Measurements from ENCODE around the gene GBP2. TPM values are rescaled to one million over a fixed set of nuclear protein-coding genes. Genes with fewer than 3 reads are reported as not detected.

The GBP2 gene
- total and polyA plus RNA-seq, 2 of the 4 experiments (the other 2 are of a cell fraction) = 8.2 to 17.7 TPM

- H2AFZ ChIP-seq (replicated peaks; ENCODE audit: low read length, poor library complexity) = no peak overlapping the region
- 0 out of 2 replicates have a peak, but pooled peaks cover 1% of the 10 kb centered on the region for H3K27me3 ChIP-seq (ENCODE audit: control insufficient read depth, insufficient read depth, low read length)
- no peak overlapping the region for H2BK5ac ChIP-seq (ENCODE audit: low read depth, low read length, poor library complexity, severe bottlenecking)
- no peak overlapping the region for H4K8ac ChIP-seq (ENCODE audit: low read depth in 2 of 2, low read length in 2 of 2)
- no peak overlapping the region for H3K27ac ChIP-seq (ENCODE audit: insufficient read depth, low read length)
- H2BK120ac ChIP-seq (ENCODE audit: low read depth, low read length) = no peak overlapping the region
- no peak overlapping the region for H3K14ac ChIP-seq (replicated peaks; ENCODE audit: low read depth, low read length)
- H2BK20ac ChIP-seq (ENCODE audit: low read depth, low read length) = no peak overlapping the region
- H4K5ac ChIP-seq (ENCODE audit: low read depth, low read length) = no peak overlapping the region
- H2AK9ac ChIP-seq (replicated peaks; ENCODE audit: low read depth, low read length, poor library complexity) = no peak overlapping the region
- DNase-seq (peak; percentile 73), ATAC-seq (ENCODE audit: low read depth) (no peak)
- no peak overlapping the region for H3K4me3 ChIP-seq (ENCODE audit: insufficient read depth, low read depth, low read length)
- dilution Hi-C loops (cut with HindIII; ENCODE audit: low sequenced_read_pairs, unreplicated experiment) (no loop called here), intact Hi-C loops (cut with micrococcal nuclease) (no loop called here), in situ Hi-C loops (cut with MboI; ENCODE audit: low sequenced_read_pairs) (no loop called here)
- H3K4ac ChIP-seq (ENCODE audit: low read depth, low read length) = no peak overlapping the region
- H3K9ac ChIP-seq (ENCODE audit: low read depth, low read length) = no peak overlapping the region
- BruUV-seq (replicated peaks) = no TSS peak
- no peak overlapping the region for H2BK15ac ChIP-seq (ENCODE audit: low read depth, low read length)
- no peak overlapping the region for H3K4me2 ChIP-seq (ENCODE audit: low read depth, low read length)
- no peak overlapping the region for H3K23ac ChIP-seq (ENCODE audit: low read depth, low read length)
- H3K9me1 ChIP-seq (ENCODE audit: insufficient read depth, low read length) = no peaks in the 10 kb centered on the region
- no peak overlapping the region for H3K18ac ChIP-seq (ENCODE audit: low read depth, low read length)
- H4K20me1 ChIP-seq (ENCODE audit: insufficient read depth, low read length) = no peaks in the 10 kb centered on the region
- no peak overlapping the region for H2AK5ac ChIP-seq (ENCODE audit: low read depth, low read length)
- ChIA-PET POLR2A (ENCODE audit: unreplicated experiment) (no interaction called here), CTCF (interaction anchor here (3.2 kb wide), 1 partner anchor 17 kb away, joined by 11 read pairs; no protein-coding TSS in a partner anchor)
- H3K79me1 ChIP-seq (ENCODE audit: low read depth in 1 of 2, low read length in 2 of 2) = peaks cover 0 to 8% of the 10 kb centered on the region in 2 experiments; a peak in 1 of 4 replicates
- TF ChIP-seq MAFK (IDR thresholded peaks at IDR 0.05; ENCODE audit: low read depth, low read length) = no peak
- TF ChIP-seq CHD1 (IDR thresholded peaks at IDR 0.05; ENCODE audit: low read depth, low read length) = no peak
- no peak for TF ChIP-seq CTCF (conservative IDR thresholded peaks at IDR 0.05; ENCODE audit: low read depth, low read length)
- TF ChIP-seq POLR2A (IDR thresholded peaks at IDR 0.05; ENCODE audit: low read depth, low read length) = no peak
- TF ChIP-seq FOS (IDR thresholded peaks at IDR 0.05; ENCODE audit: low read depth, low read length) = no peak
- no peak for TF ChIP-seq MAZ (IDR thresholded peaks at IDR 0.05; ENCODE audit: borderline replicate concordance, low read depth, low read length)
- no peak for TF ChIP-seq NFE2L2 (IDR thresholded peaks at IDR 0.05; ENCODE audit: low read depth, low read length)
- no peak for TF ChIP-seq SMC3 (IDR thresholded peaks at IDR 0.05; ENCODE audit: low read depth, low read length)
- no peak for TF ChIP-seq CEBPB (IDR thresholded peaks at IDR 0.05; ENCODE audit: low read depth, low read length)
- no peak for TF ChIP-seq RAD21 (IDR thresholded peaks at IDR 0.05; ENCODE audit: low read length)
- TF ChIP-seq MXI1 (IDR thresholded peaks at IDR 0.05; ENCODE audit: borderline replicate concordance, low read depth, low read length) = no peak
- no peak for TF ChIP-seq BHLHE40 (IDR thresholded peaks at IDR 0.05; ENCODE audit: low read depth, low read length)
- no peaks in the 10 kb centered on the region for H3K36me3 ChIP-seq (ENCODE audit: control insufficient read depth, insufficient read depth, low read length)
- H3K9me3 ChIP-seq (ENCODE audit: control insufficient read depth, insufficient read depth, low read length) = no peaks in the 10 kb centered on the region
- no peak overlapping the region for H3K56ac ChIP-seq (ENCODE audit: extremely low read depth, insufficient read depth, low read length)
- H3K4me1 ChIP-seq (ENCODE audit: control insufficient read depth, insufficient read depth, low read length) = peaks cover 2% of the 10 kb centered on the region
- no peak overlapping the region for H4K91ac ChIP-seq (ENCODE audit: insufficient read depth, low read depth, low read length)
Measured at GRCh38 chr1:89068291-89068690, 57.6 kb downstream of the GBP2 start.

Data from IMR-90 (cell line).